Caco-2 (cell line): Measurements from ENCODE around the gene BTBD3. TPM values are rescaled to one million over a fixed set of nuclear protein-coding genes. Genes with fewer than 3 reads are reported as not detected.

ENCODE experiments used
- BruUV-seq: library from RNA; stranded (reverse); fragments of 400-500 nt; replicated peaks from 2 replicates; lab custom pipeline; 2021; lab: Mats Ljungman, UMichigan
- CTCF ChIA-PET: fragments of 300-600 bp; sonication (Branson Sonifier 250); formaldehyde crosslinking; loops from one replicate; lab custom pipeline; 2022; ENCODE audit warnings: antibody characterized with exemption; lab: Charles Lee
- POLR2A ChIA-PET: fragments of 300-600 bp; sonication (Branson Sonifier 250); formaldehyde crosslinking; loops from one replicate; lab custom pipeline; 2022; ENCODE audit warnings: antibody characterized with exemption; lab: Charles Lee
- DNase-seq, 2 experiments: peaks; one replicate each; pipeline versions ENCODE4 v3.0.0 to v3.0.0-alpha.2; 2020 to 2022
- H3K27me3 ChIP-seq: replicated peaks from 2 replicates; pipeline ENCODE4 v1.6.0; 2011; ENCODE audit warnings: low read length; ENCODE audit not compliant: control insufficient read depth, insufficient read depth
- H3K36me3 ChIP-seq: 2 replicates; pipeline ENCODE4 v1.5.1; 2011; ENCODE audit warnings: low read length; ENCODE audit not compliant: control insufficient read depth, insufficient read depth
- H3K4me1 ChIP-seq: fragments of 250-450 bp; sonication (Bioruptor Pico); 2 replicates; pipeline ENCODE4 v1.5.1; 2020; ENCODE audit warnings: mild to moderate bottlenecking
- H3K4me3 ChIP-seq: 2 replicates; pipeline ENCODE4 v1.5.1; 2011; ENCODE audit warnings: low read depth, mild to moderate bottlenecking, control low read depth, low read length
- H3K9me3 ChIP-seq: fragments of 250-450 bp; sonication (Bioruptor Pico); 2 replicates; pipeline ENCODE4 v1.5.1; 2020; ENCODE audit warnings: mild to moderate bottlenecking, moderate library complexity
- H3K27ac Mint-ChIP-seq: one replicate; pipeline ENCODE4 v1.8.0; 2022; ENCODE audit warnings: mixed read lengths; ENCODE audit not compliant: unreplicated experiment
- H3K27me3 Mint-ChIP-seq: one replicate; pipeline ENCODE4 v1.8.0; 2022; ENCODE audit warnings: mixed read lengths; ENCODE audit not compliant: insufficient read depth, unreplicated experiment
- H3K36me3 Mint-ChIP-seq: one replicate; pipeline ENCODE4 v1.8.0; 2022; ENCODE audit warnings: mild to moderate bottlenecking, mixed read lengths; ENCODE audit not compliant: insufficient read depth, unreplicated experiment
- H3K4me1 Mint-ChIP-seq: one replicate; pipeline ENCODE4 v1.8.0; 2022; ENCODE audit warnings: low read depth, mixed read lengths; ENCODE audit not compliant: unreplicated experiment
- H3K4me3 Mint-ChIP-seq: one replicate; pipeline ENCODE4 v1.8.0; 2022; ENCODE audit warnings: mild to moderate bottlenecking, moderate library complexity, mixed read lengths; ENCODE audit not compliant: unreplicated experiment
- H3K9me3 Mint-ChIP-seq: one replicate; pipeline ENCODE4 v1.8.0; 2022; ENCODE audit warnings: mixed read lengths; ENCODE audit not compliant: unreplicated experiment
- CTCF ChIP-seq, 2 experiments: fragments of 200-600 bp in 1 of 2; IDR thresholded peaks; 1 replicate in 1 of 2; 2 replicates in 1 of 2; pipeline versions ENCODE4 v1.5.1 to v1.8.0; 2011 to 2022; ENCODE audit warnings: antibody characterized with exemption in 1 of 2, control low read depth in 1 of 2, inconsistent platforms in 1 of 2, low read depth in 1 of 2, low read length in 1 of 2, mild to moderate bottlenecking in 1 of 2, moderate library complexity in 1 of 2; ENCODE audit not compliant: insufficient read depth in 1 of 2, severe bottlenecking in 1 of 2, unreplicated experiment in 1 of 2
- intact Hi-C: fragments of 100-400 bp; cut with micrococcal nuclease; formaldehyde crosslinking; loops from one replicate; pipeline ENCODE4 v1.10.0; 2022; ENCODE audit not compliant: unreplicated experiment
- total RNA-seq: library from RNA; stranded (reverse); gene quantifications from 2 replicates; pipeline ENCODE4 v1.2.3, GENCODE V29; 2022

BTBD3 gene
- total RNA-seq, 1 experiment from 2014 or later: 44.1 TPM

- no peak overlapping the region for H3K4me3 ChIP-seq
- Mint-ChIP-seq H3K9me3 (peaks cover 9% of the 10 kb centered on the region), H3K27me3 (no peaks in the 10 kb centered on the region), H3K27ac (no peak overlapping the region), H3K4me1 (peaks cover 15% of the 10 kb centered on the region), H3K36me3 (no peaks in the 10 kb centered on the region), H3K4me3 (no peak overlapping the region)
- POLR2A ChIA-PET: no interaction called here
- CTCF ChIA-PET: no interaction called here
- no peaks in the 10 kb centered on the region for H3K36me3 ChIP-seq
- no peaks in the 10 kb centered on the region for H3K27me3 ChIP-seq
- TF ChIP-seq CTCF (IDR thresholded peaks at IDR 0.05; ENCODE audit: insufficient read depth in 1 of 2, low read depth in 1 of 2, low read length in 1 of 2, severe bottlenecking in 1 of 2, unreplicated experiment in 1 of 2): no peak
- DNase-seq: no peak
- intact Hi-C loops: no loop called here
- no TSS peak for BruUV-seq
- peaks cover 10% of the 10 kb centered on the region for H3K4me1 ChIP-seq
- no peaks in the 10 kb centered on the region for H3K9me3 ChIP-seq
Observed at GRCh38 chr20:11876555-11876954, 41.1 kb upstream of the BTBD3 start.

GRCh38 chr20:11880680-11881079, 37.0 kb upstream of the BTBD3 start:
- no peak for DNase-seq
- no peak for TF ChIP-seq CTCF (IDR thresholded peaks at IDR 0.05; ENCODE audit: insufficient read depth in 1 of 2, low read depth in 1 of 2, low read length in 1 of 2, severe bottlenecking in 1 of 2, unreplicated experiment in 1 of 2)
- Histone ChIP-seq H3K4me1 (peaks cover 5% of the 10 kb centered on the region), H3K36me3 (no peaks in the 10 kb centered on the region), H3K9me3 (no peaks in the 10 kb centered on the region), H3K4me3 (no peak overlapping the region), H3K27me3 (no peaks in the 10 kb centered on the region)
- BruUV-seq: no TSS peak
- ChIA-PET POLR2A (no interaction called here), CTCF (interaction anchor here (0.7 kb wide), 1 partner anchor 54 kb away, joined by 3 read pairs; no protein-coding TSS in a partner anchor)
- no peaks in the 10 kb centered on the region for H3K4me1 Mint-ChIP-seq
- H3K9me3 Mint-ChIP-seq: no peaks in the 10 kb centered on the region
- H3K4me3 Mint-ChIP-seq: no peak overlapping the region
- H3K27me3 Mint-ChIP-seq: no peaks in the 10 kb centered on the region
- no peaks in the 10 kb centered on the region for H3K36me3 Mint-ChIP-seq
- intact Hi-C loops: no loop called here
- no peak overlapping the region for H3K27ac Mint-ChIP-seq

GRCh38 chr20:11881449-11881848, 36.2 kb upstream of the BTBD3 start:
- Mint-ChIP-seq H3K4me1 (no peaks in the 10 kb centered on the region), H3K27me3 (no peaks in the 10 kb centered on the region), H3K9me3 (no peaks in the 10 kb centered on the region), H3K27ac (no peak overlapping the region), H3K36me3 (no peaks in the 10 kb centered on the region), H3K4me3 (no peak overlapping the region)
- H3K36me3 ChIP-seq: no peaks in the 10 kb centered on the region
- H3K9me3 ChIP-seq: no peaks in the 10 kb centered on the region
- intact Hi-C loops: no loop called here
- H3K4me3 ChIP-seq: no peak overlapping the region
- no peak for TF ChIP-seq CTCF (IDR thresholded peaks at IDR 0.05; ENCODE audit: insufficient read depth in 1 of 2, low read depth in 1 of 2, low read length in 1 of 2, severe bottlenecking in 1 of 2, unreplicated experiment in 1 of 2)
- H3K27me3 ChIP-seq: no peaks in the 10 kb centered on the region
- ChIA-PET CTCF (interaction anchor here (0.7 kb wide), 1 partner anchor 55 kb away, joined by 3 read pairs; no protein-coding TSS in a partner anchor), POLR2A (no interaction called here)
- BruUV-seq: no TSS peak
- H3K4me1 ChIP-seq: peaks cover 5% of the 10 kb centered on the region
- DNase-seq: no peak
